Gastroesophageal sphincter (tissue), 4 donors: ENCODE data around the gene GFI1. TPM values are rescaled to one million over a fixed set of nuclear protein-coding genes. Genes with fewer than 3 reads are reported as not detected.

Experiments
- ATAC-seq: fragments of 150-250 bp; one replicate; pipeline ENCODE4 v1.9.1; 2016; ENCODE audit warnings: mild to moderate bottlenecking, moderate library complexity
- H3K27ac ChIP-seq, 4 donors: fragments of 200-600 bp; sonication (generic) in 3 of 4; 1 replicate in 3 of 4; 2 replicates in 1 of 4; pipeline ENCODE4 v1.5.1; 2016 to 2019
- H3K27me3 ChIP-seq: fragments of 200-600 bp; sonication (generic); one replicate; pipeline ENCODE4 v1.5.1; 2019
- H3K36me3 ChIP-seq, 2 donors: fragments of 200-600 bp; sonication (generic); one replicate each; pipeline ENCODE4 v1.5.1; 2019; ENCODE audit warnings: control low read depth in 1 of 2
- H3K4me1 ChIP-seq, 3 donors: fragments of 200-600 bp; sonication (generic); 1 replicate in 2 of 3; 2 replicates in 1 of 3; pipeline ENCODE4 v1.5.1; 2016 to 2019; ENCODE audit warnings: control low read depth in 2 of 3
- H3K4me3 ChIP-seq, 2 donors: fragments of 200-600 bp; sonication (generic); one replicate each; pipeline ENCODE4 v1.5.1; 2019; ENCODE audit warnings: mild to moderate bottlenecking in 1 of 2, moderate library complexity in 1 of 2
- H3K9me3 ChIP-seq, 3 donors: fragments of 200-600 bp; sonication (generic); one replicate each; pipeline ENCODE4 v1.5.1; 2017 to 2019; ENCODE audit warnings: control low read depth in 2 of 3
- EP300 ChIP-seq: sonication (generic); formaldehyde crosslinking; IDR thresholded peaks from one replicate; pipeline ENCODE4 v1.6.1; 2017; ENCODE audit warnings: antibody characterized with exemption, mild to moderate bottlenecking
- POLR2A ChIP-seq, 2 donors: fragments of 450-650 bp; IDR thresholded peaks; one replicate each; pipeline ENCODE4 v1.6.1; 2017; ENCODE audit warnings: antibody characterized with exemption in 2 of 2, mild to moderate bottlenecking in 2 of 2, moderate library complexity in 1 of 2
- POLR2AphosphoS5 ChIP-seq: sonication (generic); formaldehyde crosslinking; IDR thresholded peaks from one replicate; pipeline ENCODE4 v1.6.1; 2017; ENCODE audit warnings: antibody characterized with exemption
- WGBS, 2 donors: methylation state at CpG; one replicate each; pipeline ENCODE4 v1.1.5; 2018; ENCODE audit warnings: low coverage in 1 of 2; 5-methylcytosine and 5-hydroxymethylcytosine counted together
- total RNA-seq, 4 donors: library from RNA; depleted of rRNA; stranded (reverse); fragments of >200 nt; gene quantifications; one replicate each; pipeline ENCODE4 v1.1.0, GENCODE V29; 2016
- TF ChIP-seq, protein P1 (sequence below), 4 experiments: fragments of 200-600 bp in 2 of 4; fragments of 450-650 bp in 2 of 4; sonication (generic) in 1 of 4; IDR thresholded peaks; one replicate each; pipeline ENCODE4 v1.5.1; 2017 to 2019; ENCODE audit warnings: antibody characterized with exemption in 4 of 4, mild to moderate bottlenecking in 2 of 4, moderate library complexity in 2 of 4

GFI1 gene
- total RNA-seq, 4 donors from 2014 or later: 0.27 to 0.94 (median 0.59) TPM; not detected in 1

DNA sequence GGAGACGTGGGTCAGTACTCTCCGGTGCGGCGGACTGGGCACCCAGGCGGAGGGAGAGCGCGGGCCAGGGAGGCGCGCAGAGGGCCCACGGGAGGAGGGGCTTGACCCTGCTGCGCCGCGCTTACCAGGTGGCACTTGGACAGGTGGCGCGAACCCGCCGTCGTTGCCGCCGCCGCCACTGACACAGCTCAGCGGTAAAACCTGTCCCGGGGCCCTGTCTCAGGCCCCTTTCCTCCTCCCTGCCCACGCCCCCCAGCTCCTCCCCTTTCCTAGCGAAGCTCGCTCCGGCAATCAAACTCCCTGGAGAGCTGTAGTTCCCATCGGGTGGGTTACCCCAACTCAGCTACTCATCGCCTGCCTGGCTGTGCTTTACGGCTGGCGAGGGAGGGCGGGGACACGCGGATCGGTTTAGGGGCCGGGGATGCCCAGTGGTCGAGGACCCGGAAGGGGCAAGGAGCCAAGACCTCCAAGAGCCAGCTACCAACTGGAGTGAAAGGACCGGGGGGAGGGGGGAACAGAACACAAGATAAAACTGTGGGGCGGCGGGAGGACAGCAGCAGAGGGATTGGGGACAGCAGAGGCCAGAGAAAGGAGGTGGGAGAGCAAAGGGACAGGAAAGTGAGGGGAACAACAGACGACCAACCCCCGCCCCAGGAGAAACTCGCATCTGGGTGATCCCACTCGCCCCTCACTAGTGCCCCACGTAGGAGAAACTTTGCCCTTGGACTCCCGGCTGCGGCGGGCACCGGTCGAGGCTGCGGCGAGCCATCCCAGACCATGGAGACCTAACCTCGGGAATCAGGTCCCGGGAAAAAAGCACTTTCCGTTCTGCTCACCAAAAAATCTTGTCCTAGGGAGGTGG, 2.9 kb downstream of the GFI1 start:
- ATAC-seq: no peak
- H3K36me3 ChIP-seq: no peaks in the 10 kb centered on the region
- no peak overlapping the region for H3K27ac ChIP-seq
- H3K9me3 ChIP-seq: no peaks in the 10 kb centered on the region
- peaks cover 0 to 69% (median 57%) of the 10 kb centered on the region in 3 donors for H3K4me1 ChIP-seq
- peaks cover 100% of the 10 kb centered on the region for H3K27me3 ChIP-seq
- 2 to 5% methylated on average over 15 of the region's 56 CpGs for WGBS, 2 donors
- TF ChIP-seq EP300 (no peak), POLR2A (IDR thresholded peaks at IDR 0.05) (no peak), POLR2AphosphoS5 (no peak)
- TF ChIP-seq, protein P1, sequence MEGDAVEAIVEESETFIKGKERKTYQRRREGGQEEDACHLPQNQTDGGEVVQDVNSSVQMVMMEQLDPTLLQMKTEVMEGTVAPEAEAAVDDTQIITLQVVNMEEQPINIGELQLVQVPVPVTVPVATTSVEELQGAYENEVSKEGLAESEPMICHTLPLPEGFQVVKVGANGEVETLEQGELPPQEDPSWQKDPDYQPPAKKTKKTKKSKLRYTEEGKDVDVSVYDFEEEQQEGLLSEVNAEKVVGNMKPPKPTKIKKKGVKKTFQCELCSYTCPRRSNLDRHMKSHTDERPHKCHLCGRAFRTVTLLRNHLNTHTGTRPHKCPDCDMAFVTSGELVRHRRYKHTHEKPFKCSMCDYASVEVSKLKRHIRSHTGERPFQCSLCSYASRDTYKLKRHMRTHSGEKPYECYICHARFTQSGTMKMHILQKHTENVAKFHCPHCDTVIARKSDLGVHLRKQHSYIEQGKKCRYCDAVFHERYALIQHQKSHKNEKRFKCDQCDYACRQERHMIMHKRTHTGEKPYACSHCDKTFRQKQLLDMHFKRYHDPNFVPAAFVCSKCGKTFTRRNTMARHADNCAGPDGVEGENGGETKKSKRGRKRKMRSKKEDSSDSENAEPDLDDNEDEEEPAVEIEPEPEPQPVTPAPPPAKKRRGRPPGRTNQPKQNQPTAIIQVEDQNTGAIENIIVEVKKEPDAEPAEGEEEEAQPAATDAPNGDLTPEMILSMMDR (IDR thresholded peaks at IDR 0.05): no peak
- peak overlapping the region in 1 of 2 donors; percentile 53 for H3K4me3 ChIP-seq

DNA sequence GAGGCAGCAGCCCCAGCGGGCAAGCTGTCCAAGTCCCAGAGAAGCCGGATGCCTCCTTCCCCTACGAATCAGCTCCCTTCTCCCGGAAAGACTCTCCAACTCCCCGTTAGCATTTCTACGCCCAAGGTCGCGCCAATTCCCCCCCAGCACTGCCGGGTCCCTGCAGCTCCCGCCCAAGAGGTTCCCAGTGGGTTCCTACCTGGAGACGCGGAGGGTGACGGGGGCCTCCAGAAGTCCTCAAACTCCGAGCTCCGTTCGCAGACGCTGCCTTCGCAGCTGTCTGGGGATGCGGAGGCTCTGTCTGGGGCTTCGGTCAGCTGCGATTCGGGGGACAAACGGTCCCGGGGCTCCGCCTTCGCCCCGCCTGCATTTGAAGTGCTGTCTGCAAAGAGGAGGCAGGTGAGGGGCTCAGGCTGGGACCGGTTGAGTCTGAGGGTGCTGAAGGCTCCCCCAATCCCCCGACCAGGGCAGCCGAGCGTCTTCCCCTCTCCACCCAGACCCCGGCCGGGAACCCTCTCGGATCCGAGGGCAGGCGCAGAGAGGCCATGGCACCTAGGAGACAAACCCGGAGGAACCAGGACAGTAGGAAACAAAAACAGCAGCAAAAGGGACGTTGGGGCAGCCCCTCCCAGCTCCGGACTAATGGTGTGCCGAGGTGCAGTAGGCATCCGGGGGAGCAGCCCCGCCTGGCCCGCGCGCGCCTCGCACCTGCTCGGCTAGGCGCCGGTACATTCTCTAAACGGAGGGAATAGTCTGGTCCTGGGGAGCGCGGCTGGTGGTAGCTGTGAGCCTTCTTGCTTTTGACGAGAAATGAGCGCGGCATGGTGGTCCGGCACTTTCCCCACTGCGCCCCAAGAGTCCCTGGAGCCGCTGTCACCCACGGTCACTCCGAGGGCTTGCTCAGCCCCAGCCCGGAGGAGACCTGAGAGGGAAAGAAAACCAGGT, 3.8 kb downstream of the GFI1 start:
- H3K9me3 ChIP-seq: no peaks in the 10 kb centered on the region
- H3K4me3 ChIP-seq: peak overlapping the region; percentile 3 to 53
- ATAC-seq: no peak
- 0 to 3% methylated on average over 3 to 7 of the region's 62 CpGs for WGBS, 2 donors
- TF ChIP-seq, protein P1 (IDR thresholded peaks at IDR 0.05): no peak
- TF ChIP-seq EP300 (no peak), POLR2AphosphoS5 (no peak), POLR2A (IDR thresholded peaks at IDR 0.05) (no peak)
- peaks cover 0 to 69% (median 57%) of the 10 kb centered on the region in 3 donors for H3K4me1 ChIP-seq
- no peak overlapping the region for H3K27ac ChIP-seq
- H3K36me3 ChIP-seq: no peaks in the 10 kb centered on the region
- peaks cover 100% of the 10 kb centered on the region for H3K27me3 ChIP-seq

DNA sequence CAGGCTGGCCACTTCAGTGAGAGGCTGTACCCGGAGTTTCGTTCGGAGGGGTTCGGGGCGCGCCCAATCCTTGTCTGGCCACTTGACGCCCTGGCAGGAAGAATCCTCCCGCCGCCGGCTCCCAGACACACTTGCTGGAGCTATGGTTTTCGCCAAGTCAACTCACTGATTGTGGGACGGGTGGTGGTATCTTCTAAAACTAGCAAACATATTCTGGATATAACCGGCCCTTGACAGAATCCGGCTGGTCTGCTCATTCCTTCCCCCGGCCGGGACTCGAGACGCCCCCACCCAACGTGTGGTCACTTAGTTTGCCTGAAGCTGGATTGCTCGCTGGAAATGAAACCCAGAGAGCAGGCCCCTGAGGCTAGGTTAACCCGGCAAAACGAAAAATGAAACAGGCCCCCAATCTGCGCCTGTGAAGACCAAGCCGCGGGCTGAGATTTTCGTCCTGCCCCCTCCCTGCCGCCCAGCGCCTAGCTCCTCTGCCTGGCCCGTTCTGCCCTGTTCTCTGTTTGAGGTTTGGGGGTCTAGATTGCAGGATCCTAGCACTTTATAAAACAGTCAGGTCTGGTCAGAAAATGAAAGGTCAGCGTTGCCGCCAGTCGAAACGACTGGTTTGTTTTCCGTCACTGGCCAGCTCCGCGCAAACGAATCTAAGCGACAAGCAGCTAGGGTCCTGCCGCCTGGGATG, 4.6 kb downstream of the GFI1 start:
- 3 to 8% methylated on average over 8 to 14 of the region's 39 CpGs for WGBS, 2 donors
- Histone ChIP-seq H3K27me3 (peaks cover 94% of the 10 kb centered on the region), H3K27ac (no peak overlapping the region), H3K4me3 (peak overlapping the region; percentile 3 to 53), H3K36me3 (no peaks in the 10 kb centered on the region), H3K4me1 (peaks cover 0 to 69% (median 57%) of the 10 kb centered on the region in 3 donors), H3K9me3 (no peaks in the 10 kb centered on the region)
- TF ChIP-seq POLR2A (IDR thresholded peaks at IDR 0.05) (no peak), POLR2AphosphoS5 (no peak), EP300 (no peak)
- TF ChIP-seq, protein P1 (IDR thresholded peaks at IDR 0.05): no peak
- no peak for ATAC-seq

DNA sequence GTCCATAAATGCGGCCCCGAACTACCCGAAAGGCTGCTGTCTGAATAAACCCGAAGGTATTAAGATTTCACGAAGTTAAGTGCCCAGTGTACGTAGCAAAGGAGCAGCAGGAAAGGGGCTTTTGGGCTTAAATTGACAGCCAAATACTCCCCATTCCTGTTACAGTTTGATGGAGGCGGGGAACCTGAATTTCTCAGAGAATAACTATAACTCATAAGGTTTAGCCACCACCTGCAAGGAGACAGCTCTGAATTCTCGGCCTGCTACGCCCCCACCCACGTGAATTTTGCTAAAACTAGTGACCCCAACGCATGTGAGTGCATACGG, 5.2 kb downstream of the GFI1 start:
- no peaks in the 10 kb centered on the region for H3K9me3 ChIP-seq
- WGBS, 2 donors: 11 to 40% methylated on average over 3 to 5 of the region's 12 CpGs
- H3K27ac ChIP-seq: no peak overlapping the region
- no peak for ATAC-seq
- TF ChIP-seq, protein P1 (IDR thresholded peaks at IDR 0.05): no peak
- TF ChIP-seq EP300 (no peak), POLR2AphosphoS5 (no peak), POLR2A (IDR thresholded peaks at IDR 0.05) (no peak)
- H3K4me1 ChIP-seq: peaks cover 0 to 64% (median 57%) of the 10 kb centered on the region in 3 donors
- H3K27me3 ChIP-seq: peaks cover 89% of the 10 kb centered on the region
- H3K36me3 ChIP-seq: no peaks in the 10 kb centered on the region
- H3K4me3 ChIP-seq: peak overlapping the region in 1 of 2 donors; percentile 53
